Endothelial cell of umbilical vein (primary cell): ENCODE data around the gene TLR8. TPM values are rescaled to one million over a fixed set of nuclear protein-coding genes. Genes with fewer than 3 reads are reported as not detected.

ENCODE experiments used
- BruUV-seq: library from RNA; stranded (reverse); fragments of 400-500 nt; replicated peaks from 2 replicates; lab custom pipeline; 2021; lab: Mats Ljungman, UMichigan
- CTCF ChIA-PET: fragments of 300-600, 350-600 bp; sonication (Branson Sonifier 250); formaldehyde crosslinking; loops from one replicate; lab custom pipeline; 2021; ENCODE audit warnings: antibody characterized with exemption, inconsistent platforms; lab: Charles Lee
- POLR2A ChIA-PET: fragments of 300-600, 350-600 bp; sonication (Branson Sonifier 250); formaldehyde crosslinking; loops from one replicate; lab custom pipeline; 2021; ENCODE audit warnings: antibody characterized with exemption, inconsistent platforms; lab: Charles Lee
- DNase-seq: peaks from one replicate; pipeline ENCODE4 v3.0.0-alpha.2; 2011; ENCODE audit warnings: low read depth, low spot score
- FAIRE-seq: peaks from 2 replicates; lab custom pipeline; 2011; peaks lifted over from hg19 to GRCh38; lab: Jason Lieb, UNC
- H2AFZ ChIP-seq: 2 replicates; pipeline ENCODE4 v1.6.0; 2012; ENCODE audit warnings: low read depth, low read length, control low read depth, inconsistent platforms
- H3K27ac ChIP-seq: 2 replicates; pipeline ENCODE4 v1.5.1; 2011; ENCODE audit warnings: low read depth, mild to moderate bottlenecking, control low read depth, low read length, moderate library complexity; ENCODE audit not compliant: insufficient read depth
- H3K27me3 ChIP-seq, 2 experiments: 2 replicates each; pipeline versions ENCODE4 v1.6.0 to v1.6.1; 2011; ENCODE audit warnings: low read length in 2 of 2, mixed read lengths in 1 of 2; ENCODE audit not compliant: control insufficient read depth in 2 of 2, insufficient read depth in 2 of 2
- H3K36me3 ChIP-seq, 2 experiments: 2 replicates in 1 of 2; 3 replicates in 1 of 2; pipeline ENCODE4 v1.5.1; 2011; ENCODE audit warnings: low read length in 2 of 2, mild to moderate bottlenecking in 1 of 2, moderate library complexity in 1 of 2; ENCODE audit not compliant: control insufficient read depth in 2 of 2, insufficient read depth in 2 of 2; ENCODE audit errors: extremely low read depth in 1 of 2
- H3K4me1 ChIP-seq: 3 replicates; pipeline ENCODE4 v1.5.1; 2011; ENCODE audit warnings: mild to moderate bottlenecking, low read length; ENCODE audit not compliant: control insufficient read depth, insufficient read depth; ENCODE audit errors: extremely low read depth
- H3K4me2 ChIP-seq: 2 replicates; pipeline ENCODE4 v1.6.1; 2011; ENCODE audit warnings: low read length, control low read depth, mixed read lengths; ENCODE audit not compliant: insufficient read depth
- H3K4me3 ChIP-seq, 3 experiments: fragments of 200-600 bp in 1 of 3; sonication (generic), shearing (Covaris generic) in 1 of 3; replicated peaks in 1 of 3; 2 replicates each; pipeline ENCODE4 v1.5.1; 2011 to 2016; ENCODE audit warnings: control low read depth in 3 of 3, low read length in 3 of 3, mild to moderate bottlenecking in 2 of 3, inconsistent platforms in 1 of 3, low read depth in 1 of 3, moderate library complexity in 1 of 3; ENCODE audit not compliant: insufficient read depth in 1 of 3
- H3K79me2 ChIP-seq: 2 replicates; pipeline ENCODE4 v1.6.0; 2012; ENCODE audit warnings: low read length, inconsistent platforms; ENCODE audit not compliant: control insufficient read depth, insufficient read depth
- H3K9ac ChIP-seq: replicated peaks from 2 replicates; pipeline ENCODE3; 2011; ENCODE audit warnings: low read length, control low read depth; ENCODE audit not compliant: insufficient read depth; ENCODE audit errors: extremely low read depth
- H3K9me1 ChIP-seq: replicated peaks from 3 replicates; pipeline ENCODE4 v1.6.0; 2011; ENCODE audit warnings: mild to moderate bottlenecking, low read length; ENCODE audit not compliant: control insufficient read depth, insufficient read depth; ENCODE audit errors: extremely low read depth
- H3K9me3 ChIP-seq: replicated peaks from 2 replicates; pipeline ENCODE4 v1.5.1; 2012; ENCODE audit warnings: low read length, inconsistent platforms; ENCODE audit not compliant: control insufficient read depth, insufficient read depth
- H4K20me1 ChIP-seq: replicated peaks from 2 replicates; pipeline ENCODE3; 2011; ENCODE audit warnings: mild to moderate bottlenecking, low read length; ENCODE audit not compliant: control insufficient read depth, insufficient read depth; ENCODE audit errors: extremely low read depth
- EZH2 ChIP-seq: IDR thresholded peaks from 2 replicates; pipeline ENCODE4 v1.6.1; 2012; ENCODE audit warnings: borderline replicate concordance, low read depth, mild to moderate bottlenecking, moderate library complexity, low read length, inconsistent platforms; ENCODE audit not compliant: severe bottlenecking
- FOS ChIP-seq: IDR thresholded peaks from 2 replicates; pipeline ENCODE4 v1.6.1; 2011; ENCODE audit warnings: mild to moderate bottlenecking, low read length, moderate library complexity, borderline replicate concordance; ENCODE audit not compliant: insufficient read depth
- GATA2 ChIP-seq: IDR thresholded peaks from 2 replicates; pipeline ENCODE4 v1.7.0; 2011; ENCODE audit warnings: low read depth, mild to moderate bottlenecking, moderate library complexity, mixed read lengths, low read length; ENCODE audit not compliant: insufficient read length, insufficient read depth
- JUN ChIP-seq: IDR thresholded peaks from 2 replicates; pipeline ENCODE4 v1.6.1; 2011; ENCODE audit warnings: borderline replicate concordance, low read depth; ENCODE audit not compliant: insufficient read length, insufficient read depth
- MYC ChIP-seq: IDR thresholded peaks from one replicate; pipeline ENCODE4 v1.6.1; 2011; ENCODE audit warnings: mild to moderate bottlenecking, low read depth, low read length
- POLR2A ChIP-seq: IDR thresholded peaks from 2 replicates; pipeline ENCODE4 v1.6.1; 2012; ENCODE audit warnings: low read depth, mild to moderate bottlenecking, control low read depth, low read length
- POLR2AphosphoS5 ChIP-seq: IDR thresholded peaks from 2 replicates; pipeline ENCODE4 v1.6.1; 2012; ENCODE audit warnings: low read depth, mild to moderate bottlenecking, control low read depth, low read length, moderate library complexity; ENCODE audit not compliant: insufficient read depth
- dilution Hi-C: fragments of 300-500 bp; cut with MboI; formaldehyde crosslinking; loops from one replicate; pipeline ENCODE4 v1.15.0; 2019; ENCODE audit warnings: low sequenced_read_pairs; ENCODE audit not compliant: extremely low pct_ligation_motif_present
- intact Hi-C: fragments of 100-400 bp; cut with micrococcal nuclease; formaldehyde crosslinking; loops from one replicate; pipeline ENCODE4 v1.10.0; 2022
- polyA plus RNA-seq, 4 experiments: library from polyadenylated mRNA; depleted of rRNA in 3 of 4; stranded (reverse) in 3 of 4; unstranded in 1 of 4; fragments of >200 nt; gene quantifications; 2 replicates each; pipeline versions ENCODE4 v1.2.1 to v1.2.3, GENCODE V29; 2011 to 2012; ENCODE audit warnings: missing spikeins in 1 of 4
- total RNA-seq: library from RNA; stranded (reverse); gene quantifications from 2 replicates; pipeline ENCODE4 v1.2.3, GENCODE V29; 2021
- TF ChIP-seq, protein P1 (sequence below), 2 donors: IDR thresholded peaks; 1 replicate in 1 of 2; 2 replicates in 1 of 2; pipeline ENCODE4 v1.5.1; 2011; ENCODE audit warnings: low read length in 2 of 2, mild to moderate bottlenecking in 2 of 2, moderate library complexity in 2 of 2, control low read depth in 1 of 2, inconsistent platforms in 1 of 2, low read depth in 1 of 2; ENCODE audit not compliant: insufficient read depth in 1 of 2; ENCODE audit errors: extremely low read depth in 1 of 2
- TF ChIP-seq, protein P2 (sequence below): IDR thresholded peaks from 2 replicates; pipeline ENCODE4 v1.6.1; 2011; ENCODE audit not compliant: insufficient read depth, insufficient read length

The TLR8 gene
- total and polyA plus RNA-seq, 2 donors (not counting 3 experiments of a cell fraction or from before 2014, with no cell fraction given): not detected

DNA sequence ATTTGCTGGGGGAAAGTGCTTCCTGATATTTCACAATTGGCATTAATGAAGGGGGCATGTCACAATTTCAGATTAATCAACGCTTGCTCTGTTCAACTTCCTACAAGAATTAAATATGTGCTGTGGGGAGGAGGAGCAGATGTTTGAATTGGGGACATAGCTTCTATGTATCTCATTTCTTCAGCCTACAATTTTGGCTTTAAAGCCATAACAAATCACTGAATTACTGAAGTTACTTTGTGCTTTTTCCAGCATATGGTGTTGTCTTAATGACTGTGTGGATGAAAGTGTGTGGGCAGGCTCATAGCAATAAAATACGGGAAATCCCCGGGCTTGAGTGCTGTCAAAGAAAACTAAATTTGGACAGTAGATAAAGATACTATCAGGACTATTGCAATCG lies 38.7 kb upstream of the TLR8 start:
- H3K27me3 ChIP-seq: peaks cover 0 to 6% of the 10 kb centered on the region in 2 experiments

More for the DNA sequence above, 38.7 kb upstream of the TLR8 start:
- Histone ChIP-seq H4K20me1 (no peaks in the 10 kb centered on the region), H3K27ac (no peak overlapping the region), H3K4me3 (no peak overlapping the region), H3K9ac (no peak overlapping the region), H3K9me1 (no peaks in the 10 kb centered on the region), H3K9me3 (no peaks in the 10 kb centered on the region), H3K79me2 (no peaks in the 10 kb centered on the region), H3K4me1 (no peaks in the 10 kb centered on the region), H2AFZ (no peak overlapping the region), H3K36me3 (no peaks in the 10 kb centered on the region), H3K4me2 (no peak overlapping the region)
- ChIA-PET POLR2A (no interaction called here), CTCF (no interaction called here)
- DNase-seq: no peak
- intact Hi-C loops (no loop called here), dilution Hi-C loops (no loop called here)
- no peak for FAIRE-seq
- TF ChIP-seq MYC: no peak
- TF ChIP-seq FOS: no peak
- TF ChIP-seq POLR2AphosphoS5: no peak
- TF ChIP-seq GATA2: no peak
- no peak for TF ChIP-seq JUN
- TF ChIP-seq, protein P1, sequence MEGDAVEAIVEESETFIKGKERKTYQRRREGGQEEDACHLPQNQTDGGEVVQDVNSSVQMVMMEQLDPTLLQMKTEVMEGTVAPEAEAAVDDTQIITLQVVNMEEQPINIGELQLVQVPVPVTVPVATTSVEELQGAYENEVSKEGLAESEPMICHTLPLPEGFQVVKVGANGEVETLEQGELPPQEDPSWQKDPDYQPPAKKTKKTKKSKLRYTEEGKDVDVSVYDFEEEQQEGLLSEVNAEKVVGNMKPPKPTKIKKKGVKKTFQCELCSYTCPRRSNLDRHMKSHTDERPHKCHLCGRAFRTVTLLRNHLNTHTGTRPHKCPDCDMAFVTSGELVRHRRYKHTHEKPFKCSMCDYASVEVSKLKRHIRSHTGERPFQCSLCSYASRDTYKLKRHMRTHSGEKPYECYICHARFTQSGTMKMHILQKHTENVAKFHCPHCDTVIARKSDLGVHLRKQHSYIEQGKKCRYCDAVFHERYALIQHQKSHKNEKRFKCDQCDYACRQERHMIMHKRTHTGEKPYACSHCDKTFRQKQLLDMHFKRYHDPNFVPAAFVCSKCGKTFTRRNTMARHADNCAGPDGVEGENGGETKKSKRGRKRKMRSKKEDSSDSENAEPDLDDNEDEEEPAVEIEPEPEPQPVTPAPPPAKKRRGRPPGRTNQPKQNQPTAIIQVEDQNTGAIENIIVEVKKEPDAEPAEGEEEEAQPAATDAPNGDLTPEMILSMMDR (IDR thresholded peaks at IDR 0.05; ENCODE audit: extremely low read depth in 1 of 2, insufficient read depth in 1 of 2, low read depth in 1 of 2, low read length in 2 of 2): no peak
- TF ChIP-seq EZH2: no peak
- TF ChIP-seq, protein P2, sequence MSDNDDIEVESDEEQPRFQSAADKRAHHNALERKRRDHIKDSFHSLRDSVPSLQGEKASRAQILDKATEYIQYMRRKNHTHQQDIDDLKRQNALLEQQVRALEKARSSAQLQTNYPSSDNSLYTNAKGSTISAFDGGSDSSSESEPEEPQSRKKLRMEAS: no peak
- no peak for TF ChIP-seq POLR2A
- no TSS peak for BruUV-seq
